Tibial artery (tissue), 4 donors: ENCODE results near the gene MED16.
"Not testable (repeated sequence)": the region's sequence is repeated elsewhere in the genome, so short reads cannot be mapped to it uniquely, and the experiment has no call there.

ENCODE experiments used
- DNase-seq, 2 donors: peaks; one replicate each; pipeline ENCODE4 v3.0.0-alpha.2; 2019
- H3K27ac ChIP-seq, 2 donors: fragments of 200-600 bp; sonication (generic) in 1 of 2; 1 replicate in 1 of 2; 2 replicates in 1 of 2; pipeline ENCODE4 v1.5.1; 2018 to 2019; ENCODE audit warnings: mild to moderate bottlenecking in 1 of 2
- H3K27me3 ChIP-seq, 2 donors: fragments of 200-600 bp; sonication (generic) in 1 of 2; one replicate each; pipeline versions ENCODE4 v1.5.1 to v1.6.0; 2016 to 2019
- H3K36me3 ChIP-seq, 3 donors: fragments of 200-600 bp; sonication (generic) in 2 of 3; one replicate each; pipeline ENCODE4 v1.5.1; 2016 to 2019; ENCODE audit warnings: mild to moderate bottlenecking in 2 of 3
- H3K4me1 ChIP-seq, 4 donors: fragments of 200-600 bp; sonication (generic) in 2 of 4; 1 replicate in 3 of 4; 2 replicates in 1 of 4; pipeline ENCODE4 v1.5.1; 2016 to 2019
- H3K4me3 ChIP-seq, 2 donors: fragments of 200-600 bp; sonication (generic) in 1 of 2; 1 replicate in 1 of 2; 2 replicates in 1 of 2; pipeline ENCODE4 v1.5.1; 2018 to 2019; ENCODE audit warnings: mild to moderate bottlenecking in 2 of 2
- H3K9me3 ChIP-seq, 3 donors: fragments of 200-600 bp; sonication (generic) in 1 of 3; one replicate each; pipeline ENCODE4 v1.5.1; 2016 to 2019
- CTCF ChIP-seq, 2 experiments: fragments of 200-600 bp in 1 of 2; fragments of 450-650 bp in 1 of 2; IDR thresholded peaks; one replicate each; pipeline ENCODE4 v1.5.1; 2017 to 2019; ENCODE audit warnings: antibody characterized with exemption in 2 of 2, mild to moderate bottlenecking in 1 of 2, moderate library complexity in 1 of 2
- intact Hi-C: fragments of 100-400 bp; cut with DNase I; formaldehyde crosslinking; loops from one replicate; pipeline ENCODE4 v1.15.0; 2023; ENCODE audit warnings: low total_unique reads

MED16 gene

GRCh38 chr19:845707-846521 lies 47.1 kb downstream of the MED16 start:
- no peak overlapping the region for H3K4me3 ChIP-seq
- H3K27ac ChIP-seq: no peak overlapping the region
- DNase-seq: no peak
- TF ChIP-seq CTCF (IDR thresholded peaks at IDR 0.05): no peak
- no peaks in the 10 kb centered on the region for H3K9me3 ChIP-seq
- intact Hi-C loops: no loop called here
- no peaks in the 10 kb centered on the region for H3K36me3 ChIP-seq
- peaks cover 0 to 68% of the 10 kb centered on the region in 2 donors for H3K27me3 ChIP-seq
- peaks cover 0 to 29% (median 20%) of the 10 kb centered on the region in 4 donors for H3K4me1 ChIP-seq

- intact Hi-C loops: no loop called here
- H3K27ac ChIP-seq: no peak overlapping the region
- TF ChIP-seq CTCF (IDR thresholded peaks at IDR 0.05): no peak
- peaks cover 0 to 81% of the 10 kb centered on the region in 2 donors for H3K27me3 ChIP-seq
- H3K4me1 ChIP-seq: peaks cover 0 to 20% (median 14%) of the 10 kb centered on the region in 4 donors
- no peak overlapping the region for H3K4me3 ChIP-seq
- no peaks in the 10 kb centered on the region for H3K36me3 ChIP-seq
- H3K9me3 ChIP-seq: no peaks in the 10 kb centered on the region
- DNase-seq: no peak
These were observed 48.4 kb downstream of the MED16 start for GRCh38 chr19:844546-844971.

- DNase-seq: no peak
- Histone ChIP-seq H3K27me3 (peaks cover 0 to 87% of the 10 kb centered on the region in 2 donors), H3K9me3 (no peaks in the 10 kb centered on the region), H3K27ac (no peak overlapping the region), H3K4me1 (peaks cover 0 to 20% (median 16%) of the 10 kb centered on the region in 4 donors), H3K36me3 (no peaks in the 10 kb centered on the region), H3K4me3 (peak overlapping the region in 1 of 2 donors; percentile 8)
- TF ChIP-seq CTCF (IDR thresholded peaks at IDR 0.05): no peak
- intact Hi-C loops: no loop called here
These were observed 49.0 kb downstream of the MED16 start for GRCh38 chr19:843836-844545.

- no peak for DNase-seq
- H3K9me3 ChIP-seq: no peaks in the 10 kb centered on the region
- H3K36me3 ChIP-seq: no peaks in the 10 kb centered on the region
- H3K27ac ChIP-seq: no peak overlapping the region
- peak overlapping the region in 1 of 2 donors; percentile 8 for H3K4me3 ChIP-seq
- intact Hi-C loops: no loop called here
- TF ChIP-seq CTCF (IDR thresholded peaks at IDR 0.05): no peak
- H3K27me3 ChIP-seq: peaks cover 0 to 89% of the 10 kb centered on the region in 2 donors
- H3K4me1 ChIP-seq: peaks cover 0 to 20% (median 16%) of the 10 kb centered on the region in 4 donors
These were observed 49.7 kb downstream of the MED16 start for GRCh38 chr19:843180-843835.

- DNase-seq, H3K27ac ChIP-seq, H3K36me3 ChIP-seq, H3K4me3 ChIP-seq, H3K9me3 ChIP-seq, intact Hi-C loops: not testable (repeated sequence)
- H3K4me1 ChIP-seq: peaks cover 0 to 18% (median 14%) of the 10 kb centered on the region in 4 donors
- peaks cover 0 to 85% of the 10 kb centered on the region in 2 donors for H3K27me3 ChIP-seq
These were observed 50.2 kb downstream of the MED16 start for GRCh38 chr19:842802-843179.
